HG03135 (cell line): ENCODE data around the gene CEACAM5.
"Not testable (repeated sequence)": the region's sequence is repeated elsewhere in the genome, so short reads cannot be mapped to it uniquely, and the experiment has no call there.

Source experiments
- ATAC-seq: cut with Tn5 transposase; IDR thresholded peaks from one replicate; pipeline ENCODE4 v1.9.1; 2021; ENCODE audit warnings: mild to moderate bottlenecking, moderate library complexity; ENCODE audit not compliant: unreplicated experiment

CEACAM5 gene

DNA sequence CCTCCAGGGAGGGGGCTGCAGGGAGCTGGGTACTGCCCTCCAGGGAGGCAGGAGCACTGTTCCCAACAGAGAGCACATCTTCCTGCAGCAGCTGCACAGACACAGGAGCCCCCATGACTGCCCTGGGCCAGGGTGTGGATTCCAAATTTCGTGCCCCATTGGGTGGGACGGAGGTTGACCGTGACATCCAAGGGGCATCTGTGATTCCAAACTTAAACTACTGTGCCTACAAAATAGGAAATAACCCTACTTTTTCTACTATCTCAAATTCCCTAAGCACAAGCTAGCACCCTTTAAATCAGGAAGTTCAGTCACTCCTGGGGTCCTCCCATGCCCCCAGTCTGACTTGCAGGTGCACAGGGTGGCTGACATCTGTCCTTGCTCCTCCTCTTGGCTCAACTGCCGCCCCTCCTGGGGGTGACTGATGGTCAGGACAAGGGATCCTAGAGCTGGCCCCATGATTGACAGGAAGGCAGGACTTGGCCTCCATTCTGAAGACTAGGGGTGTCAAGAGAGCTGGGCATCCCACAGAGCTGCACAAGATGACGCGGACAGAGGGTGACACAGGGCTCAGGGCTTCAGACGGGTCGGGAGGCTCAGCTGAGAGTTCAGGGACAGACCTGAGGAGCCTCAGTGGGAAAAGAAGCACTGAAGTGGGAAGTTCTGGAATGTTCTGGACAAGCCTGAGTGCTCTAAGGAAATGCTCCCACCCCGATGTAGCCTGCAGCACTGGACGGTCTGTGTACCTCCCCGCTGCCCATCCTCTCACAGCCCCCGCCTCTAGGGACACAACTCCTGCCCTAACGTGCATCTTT is 7.8 kb upstream of the CEACAM5 start:
- ATAC-seq, result no peak

GRCh38 chr19:41701401-41702075 is 6.9 kb upstream of the CEACAM5 start:
- no peak for ATAC-seq

- no peak for ATAC-seq
Measured at GRCh38 chr19:41702171-41702651, 6.2 kb upstream of the CEACAM5 start.

- ATAC-seq, result no peak
Measured at GRCh38 chr19:41703602-41704293, 4.7 kb upstream of the CEACAM5 start.

DNA sequence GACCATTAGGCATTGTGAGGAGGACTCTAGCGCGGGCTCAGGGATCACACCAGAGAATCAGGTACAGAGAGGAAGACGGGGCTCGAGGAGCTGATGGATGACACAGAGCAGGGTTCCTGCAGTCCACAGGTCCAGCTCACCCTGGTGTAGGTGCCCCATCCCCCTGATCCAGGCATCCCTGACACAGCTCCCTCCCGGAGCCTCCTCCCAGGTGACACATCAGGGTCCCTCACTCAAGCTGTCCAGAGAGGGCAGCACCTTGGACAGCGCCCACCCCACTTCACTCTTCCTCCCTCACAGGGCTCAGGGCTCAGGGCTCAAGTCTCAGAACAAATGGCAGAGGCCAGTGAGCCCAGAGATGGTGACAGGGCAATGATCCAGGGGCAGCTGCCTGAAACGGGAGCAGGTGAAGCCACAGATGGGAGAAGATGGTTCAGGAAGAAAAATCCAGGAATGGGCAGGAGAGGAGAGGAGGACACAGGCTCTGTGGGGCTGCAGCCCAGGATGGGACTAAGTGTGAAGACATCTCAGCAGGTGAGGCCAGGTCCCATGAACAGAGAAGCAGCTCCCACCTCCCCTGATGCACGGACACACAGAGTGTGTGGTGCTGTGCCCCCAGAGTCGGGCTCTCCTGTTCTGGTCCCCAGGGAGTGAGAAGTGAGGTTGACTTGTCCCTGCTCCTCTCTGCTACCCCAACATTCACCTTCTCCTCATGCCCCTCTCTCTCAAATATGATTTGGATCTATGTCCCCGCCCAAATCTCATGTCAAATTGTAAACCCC is 2.8 kb upstream of the CEACAM5 start:
- no peak for ATAC-seq

DNA sequence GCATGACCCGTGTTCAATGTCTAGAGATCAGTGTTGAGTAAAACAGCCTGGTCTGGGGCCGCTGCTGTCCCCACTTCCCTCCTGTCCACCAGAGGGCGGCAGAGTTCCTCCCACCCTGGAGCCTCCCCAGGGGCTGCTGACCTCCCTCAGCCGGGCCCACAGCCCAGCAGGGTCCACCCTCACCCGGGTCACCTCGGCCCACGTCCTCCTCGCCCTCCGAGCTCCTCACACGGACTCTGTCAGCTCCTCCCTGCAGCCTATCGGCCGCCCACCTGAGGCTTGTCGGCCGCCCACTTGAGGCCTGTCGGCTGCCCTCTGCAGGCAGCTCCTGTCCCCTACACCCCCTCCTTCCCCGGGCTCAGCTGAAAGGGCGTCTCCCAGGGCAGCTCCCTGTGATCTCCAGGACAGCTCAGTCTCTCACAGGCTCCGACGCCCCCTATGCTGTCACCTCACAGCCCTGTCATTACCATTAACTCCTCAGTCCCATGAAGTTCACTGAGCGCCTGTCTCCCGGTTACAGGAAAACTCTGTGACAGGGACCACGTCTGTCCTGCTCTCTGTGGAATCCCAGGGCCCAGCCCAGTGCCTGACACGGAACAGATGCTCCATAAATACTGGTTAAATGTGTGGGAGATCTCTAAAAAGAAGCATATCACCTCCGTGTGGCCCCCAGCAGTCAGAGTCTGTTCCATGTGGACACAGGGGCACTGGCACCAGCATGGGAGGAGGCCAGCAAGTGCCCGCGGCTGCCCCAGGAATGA is 1.5 kb upstream of the CEACAM5 start:
- peak; percentile 67 for ATAC-seq

- no peak for ATAC-seq
Measured at GRCh38 chr19:41707502-41707812, 969 bp upstream of the CEACAM5 start.

DNA sequence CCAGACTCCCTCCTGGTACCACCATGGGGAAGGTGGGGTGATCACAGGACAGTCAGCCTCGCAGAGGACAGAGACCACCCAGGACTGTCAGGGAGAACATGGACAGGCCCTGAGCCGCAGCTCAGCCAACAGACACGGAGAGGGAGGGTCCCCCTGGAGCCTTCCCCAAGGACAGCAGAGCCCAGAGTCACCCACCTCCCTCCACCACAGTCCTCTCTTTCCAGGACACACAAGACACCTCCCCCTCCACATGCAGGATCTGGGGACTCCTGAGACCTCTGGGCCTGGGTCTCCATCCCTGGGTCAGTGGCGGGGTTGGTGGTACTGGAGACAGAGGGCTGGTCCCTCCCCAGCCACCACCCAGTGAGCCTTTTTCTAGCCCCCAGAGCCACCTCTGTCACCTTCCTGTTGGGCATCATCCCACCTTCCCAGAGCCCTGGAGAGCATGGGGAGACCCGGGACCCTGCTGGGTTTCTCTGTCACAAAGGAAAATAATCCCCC is 505 bp upstream of the CEACAM5 start:
- ATAC-seq, result no peak

DNA sequence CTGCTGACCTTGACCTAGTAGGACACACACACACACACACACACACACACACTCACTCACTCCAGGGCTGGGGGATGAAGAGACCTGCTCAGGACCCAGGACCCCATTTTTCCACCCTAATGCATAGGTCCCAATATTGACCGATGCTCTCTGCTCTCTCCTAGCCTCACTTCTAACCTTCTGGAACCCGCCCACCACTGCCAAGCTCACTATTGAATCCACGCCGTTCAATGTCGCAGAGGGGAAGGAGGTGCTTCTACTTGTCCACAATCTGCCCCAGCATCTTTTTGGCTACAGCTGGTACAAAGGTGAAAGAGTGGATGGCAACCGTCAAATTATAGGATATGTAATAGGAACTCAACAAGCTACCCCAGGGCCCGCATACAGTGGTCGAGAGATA is 1.1 kb downstream of the CEACAM5 start:
- not testable (repeated sequence) for ATAC-seq

GRCh38 chr19:41709951-41710645 is 1.7 kb downstream of the CEACAM5 start:
- no peak for ATAC-seq

- no peak for ATAC-seq
Measured at GRCh38 chr19:41711376-41712261, 3.2 kb downstream of the CEACAM5 start.

- ATAC-seq, result no peak
Measured at GRCh38 chr19:41714598-41714997, 6.2 kb downstream of the CEACAM5 start.

DNA sequence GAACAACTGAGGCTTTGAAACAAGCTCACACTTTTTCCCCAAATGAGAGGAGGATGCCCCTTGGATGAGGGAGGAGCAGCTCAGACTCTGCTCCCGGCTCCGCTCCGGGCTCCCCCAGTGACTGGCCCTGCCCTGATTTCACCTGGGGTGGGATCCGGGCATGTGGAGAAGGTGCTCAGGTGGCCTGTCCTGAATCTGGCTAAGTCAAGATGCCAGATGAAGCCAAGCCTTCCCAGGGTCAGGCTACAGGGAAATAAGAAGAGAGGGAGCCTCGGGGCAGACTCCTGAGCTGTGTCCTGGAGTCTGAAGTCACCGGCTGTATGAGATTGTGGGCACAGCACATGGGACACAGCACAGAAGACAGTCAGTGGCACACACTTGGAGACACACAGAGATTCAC is 10.3 kb downstream of the CEACAM5 start:
- no peak for ATAC-seq

GRCh38 chr19:41720103-41720502 is 11.7 kb downstream of the CEACAM5 start:
- no peak for ATAC-seq

DNA sequence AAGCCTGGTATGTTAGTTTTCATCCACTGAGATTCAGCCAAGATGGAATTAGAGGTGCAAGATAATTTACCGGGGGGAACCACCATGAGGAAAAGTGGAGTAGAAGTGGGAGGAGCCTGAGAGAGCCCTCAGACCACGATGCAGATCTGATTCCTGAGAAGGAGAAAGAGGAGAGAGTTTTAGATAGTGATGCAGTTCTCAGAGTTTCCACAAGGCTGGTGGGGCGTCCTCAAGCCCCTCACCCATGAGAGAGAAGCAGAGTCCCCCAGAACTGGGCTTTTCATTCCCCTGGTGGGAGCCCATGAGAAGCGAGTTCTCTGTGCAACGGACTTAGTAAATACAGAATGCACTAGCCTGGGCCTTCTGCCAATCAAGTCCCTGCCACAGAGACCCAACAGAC is 18.1 kb downstream of the CEACAM5 start:
- no peak for ATAC-seq

DNA sequence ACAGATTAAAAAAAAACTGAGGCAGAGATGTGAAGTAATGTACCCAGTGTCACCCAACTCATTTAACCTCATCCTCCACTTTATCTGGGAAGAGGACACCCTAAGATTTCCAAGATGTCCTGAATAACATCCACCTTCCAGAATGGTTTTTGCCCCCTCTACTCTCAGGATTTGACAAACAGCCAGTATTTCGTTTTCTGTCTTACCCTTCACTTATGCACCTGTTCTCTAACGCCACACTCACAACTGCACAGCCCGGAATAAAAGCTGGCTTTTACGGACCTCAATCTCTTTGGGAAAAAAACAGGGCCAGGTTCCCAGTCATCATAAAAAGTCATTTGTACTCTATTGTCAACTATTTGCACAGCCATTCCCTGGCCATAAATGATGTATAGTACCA is 25.7 kb downstream of the CEACAM5 start:
- ATAC-seq, result no peak

DNA sequence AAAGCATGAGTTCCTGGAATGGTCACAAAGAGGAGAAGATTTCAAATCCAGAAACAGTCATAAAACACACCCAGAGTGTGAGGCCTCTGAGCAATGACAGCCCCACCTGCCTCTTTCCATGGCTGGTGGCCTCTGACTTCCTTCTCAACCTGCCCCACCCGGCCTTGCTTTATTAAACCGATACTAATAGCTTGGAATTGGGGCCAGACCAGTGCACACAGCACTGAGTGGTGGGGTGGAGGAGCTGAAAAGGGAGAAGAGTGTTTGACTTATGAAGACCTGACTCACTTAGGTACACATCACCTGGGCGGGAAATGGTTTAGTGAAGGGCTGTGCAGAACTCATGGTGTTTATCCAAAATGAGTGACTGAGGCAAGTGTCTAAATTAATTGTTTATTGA is 26.2 kb downstream of the CEACAM5 start:
- ATAC-seq, result no peak

- ATAC-seq, result no peak
Measured at GRCh38 chr19:41735071-41735600, 26.7 kb downstream of the CEACAM5 start.
